ENCODE data around the gene DCAF10. TPM values are rescaled to one million over a fixed set of nuclear protein-coding genes. Genes with fewer than 3 reads are reported as not detected.
"Not testable (repeated sequence)": the region's sequence is repeated elsewhere in the genome, so short reads cannot be mapped to it uniquely, and the experiment has no call there.

Gene DCAF10
- polyA plus RNA-seq, 5 donors: 21.6 to 35.5 (median 32.5) TPM

DNA sequence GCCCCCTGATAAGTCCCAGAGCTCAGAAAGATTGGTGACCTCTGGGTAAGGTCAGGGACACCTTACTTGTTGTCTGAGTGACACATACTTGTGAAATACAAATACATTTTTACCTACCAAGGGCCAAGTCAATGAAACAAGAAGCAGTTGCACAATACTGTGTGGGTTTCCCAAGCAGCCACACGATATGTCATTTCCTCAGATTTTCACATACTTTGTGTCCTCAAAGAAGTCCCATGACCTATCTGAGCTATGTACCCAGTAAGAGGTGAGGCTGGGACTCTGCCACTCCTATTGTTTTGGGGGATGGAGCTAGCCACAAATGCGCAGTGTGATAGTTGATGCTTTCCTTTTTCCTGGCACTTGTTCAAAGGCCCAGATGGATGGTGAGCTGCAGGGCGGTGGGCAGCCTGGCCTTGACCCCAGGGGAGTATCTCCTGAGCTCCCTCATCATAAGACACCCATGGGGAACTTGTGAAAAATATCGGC lies 108.1 kb downstream of the DCAF10 start:
- DNase-seq: no peak

DNA sequence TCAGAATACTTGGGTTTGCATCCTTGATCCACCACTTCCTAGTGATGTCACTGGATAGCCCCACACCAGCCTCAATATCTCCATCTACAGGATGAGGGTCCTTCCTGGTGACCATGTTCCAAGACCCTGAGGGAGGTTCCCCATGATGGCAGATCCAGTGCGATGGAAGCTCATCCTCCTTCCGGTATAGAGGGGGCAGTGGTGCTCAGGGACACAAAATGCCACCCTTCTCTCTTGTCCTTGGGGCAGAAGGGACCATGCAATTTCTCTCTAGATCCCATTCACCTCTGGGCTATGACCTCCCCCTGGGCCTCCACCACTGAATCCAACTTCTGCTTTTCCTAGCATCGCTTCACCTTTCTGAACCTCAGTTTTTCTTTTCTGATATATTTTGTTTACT lies 108.7 kb downstream of the DCAF10 start:
- no peak for DNase-seq

DNA sequence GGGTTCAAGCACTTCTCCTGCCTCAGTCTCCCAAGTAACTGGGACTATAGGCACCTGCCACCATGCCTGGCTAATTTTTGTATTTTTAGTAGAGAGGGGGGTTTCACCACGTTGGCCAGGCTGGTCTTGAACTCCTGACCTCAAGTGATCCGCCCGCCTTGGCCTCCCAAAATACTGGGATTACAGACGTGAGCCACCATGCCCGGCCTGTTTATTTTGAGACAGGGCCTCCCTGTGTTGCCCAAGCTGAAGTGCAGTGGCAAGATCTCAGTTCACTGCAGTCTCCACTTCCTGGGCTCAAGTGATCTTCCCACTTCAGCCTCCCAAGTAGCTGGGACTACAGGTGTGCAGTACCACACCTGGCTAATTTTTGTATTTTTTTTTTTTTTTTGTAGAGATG lies 109.2 kb downstream of the DCAF10 start:
- DNase-seq: not testable (repeated sequence)

DNA sequence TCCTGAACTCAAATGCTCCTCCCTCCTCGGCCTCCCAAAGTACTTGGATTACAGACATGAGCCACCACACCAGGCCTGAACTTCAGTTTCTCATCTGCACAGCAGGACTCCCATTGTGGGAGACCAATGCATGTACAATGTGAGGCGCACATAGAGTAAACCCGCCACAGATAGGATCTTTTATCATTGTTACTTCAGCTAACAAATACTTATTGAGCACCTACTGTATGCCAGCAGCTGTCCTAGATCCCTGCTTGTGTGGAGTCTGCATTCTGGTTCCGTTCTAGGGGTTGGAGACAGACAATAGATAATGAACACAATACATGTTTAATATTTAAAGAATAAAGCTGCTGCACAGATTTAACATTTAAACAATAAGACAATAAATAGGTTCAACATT lies 109.7 kb downstream of the DCAF10 start:
- DNase-seq: no peak

DNA sequence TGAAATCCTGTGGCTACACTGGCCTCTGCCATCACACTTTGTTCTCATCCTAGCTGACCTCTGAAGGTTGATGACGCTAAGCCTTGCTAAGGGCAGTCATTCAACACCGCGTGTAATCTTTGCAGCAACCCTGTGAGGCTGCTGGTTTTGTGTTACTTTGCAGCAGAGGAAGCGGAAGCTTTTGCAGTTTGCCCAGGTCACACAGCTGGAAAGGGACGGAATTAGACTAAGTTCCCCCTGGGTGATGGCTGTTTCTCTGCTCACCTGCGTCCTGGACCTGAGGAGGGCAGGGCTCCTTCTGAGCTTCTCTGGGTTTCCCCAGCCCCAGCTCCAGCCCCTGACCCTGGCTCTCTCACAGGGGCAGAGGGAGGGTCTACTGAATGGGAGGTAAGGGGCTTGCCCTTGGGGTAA lies 110.7 kb downstream of the DCAF10 start:
- DNase-seq: no peak

DNA sequence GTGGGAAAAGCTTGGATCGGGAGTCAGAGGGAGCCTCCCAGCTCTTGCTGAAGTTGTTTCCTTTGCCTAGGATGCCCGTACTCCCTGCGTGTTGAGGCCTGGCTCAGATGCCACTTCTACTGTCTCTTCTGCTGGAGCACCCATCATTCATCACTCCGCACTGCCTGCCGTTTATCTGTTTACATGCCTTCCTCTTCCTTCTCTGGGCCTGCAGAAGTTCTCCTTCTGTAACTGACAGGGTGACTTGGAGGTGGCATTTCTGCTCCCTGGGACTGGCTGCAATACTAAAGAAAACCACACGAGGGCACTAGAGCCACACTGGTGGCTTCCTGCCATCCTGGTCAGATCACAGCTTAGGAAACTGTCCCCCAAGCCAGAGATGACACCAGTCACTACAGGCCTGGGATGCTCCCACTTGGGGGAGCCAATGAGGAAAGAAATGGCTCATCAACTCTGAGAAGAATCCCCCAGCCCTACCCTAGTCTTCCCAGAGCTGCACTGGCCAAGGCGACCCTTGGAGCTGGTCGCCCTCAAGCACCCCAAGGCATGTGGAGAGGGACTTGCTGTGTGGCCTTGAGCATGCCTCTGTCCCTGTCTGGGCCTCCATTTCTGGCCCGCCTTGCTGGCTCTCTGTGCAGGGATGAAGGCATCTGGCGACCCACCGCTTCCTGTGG lies 113.0 kb downstream of the DCAF10 start:
- DNase-seq: peak; percentile 75 to 85

DNA sequence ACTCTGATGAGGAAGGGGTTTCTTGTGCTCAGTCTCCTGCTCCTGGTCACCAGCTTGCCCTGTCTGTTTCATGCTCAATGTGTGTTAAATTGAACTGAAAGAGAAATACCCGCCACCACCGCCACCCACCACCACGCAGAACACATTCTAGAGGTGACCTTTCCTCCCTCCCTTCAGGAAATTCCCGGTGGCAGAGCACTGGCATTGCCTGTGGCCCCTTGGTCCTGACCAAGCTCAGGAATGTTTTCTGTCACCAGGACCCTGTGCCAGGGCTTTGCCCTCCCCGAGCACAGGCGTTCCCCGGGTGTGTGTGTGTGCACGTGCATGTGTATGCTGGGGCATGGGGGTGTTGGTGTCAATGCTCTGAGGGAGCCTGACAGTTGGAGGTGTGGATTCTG lies 113.6 kb downstream of the DCAF10 start:
- DNase-seq: no peak

DNA sequence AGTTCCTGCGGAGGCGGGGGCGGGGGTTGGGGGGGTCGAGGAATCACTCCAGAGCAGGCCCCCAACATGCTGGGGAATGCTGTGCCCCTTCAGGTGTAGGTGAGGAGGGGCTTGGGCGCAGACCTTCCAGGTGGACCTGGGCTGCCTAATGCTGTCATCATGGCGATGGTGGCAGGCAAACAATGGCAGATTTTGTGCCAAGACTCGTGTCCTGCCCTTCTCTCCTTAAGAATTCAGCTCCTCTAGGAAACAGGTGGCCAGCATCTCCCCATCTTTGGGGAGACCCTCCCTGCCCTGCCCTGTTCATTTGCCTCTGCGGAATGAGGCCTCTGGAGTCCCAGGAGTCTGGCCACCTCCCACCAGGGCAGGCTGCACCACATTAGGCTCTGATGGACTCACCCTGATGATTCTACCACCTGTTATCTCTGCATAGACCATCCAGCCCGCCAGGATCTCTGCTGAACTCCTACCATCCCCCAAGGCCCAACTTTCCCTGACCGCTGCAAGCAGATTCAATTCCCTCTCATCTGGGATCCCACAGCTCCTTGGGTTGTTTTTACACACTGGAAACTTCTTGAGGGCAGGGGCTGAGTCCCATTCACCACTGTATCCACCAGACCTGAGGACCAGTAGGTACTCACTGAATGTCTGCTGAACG lies 114.2 kb downstream of the DCAF10 start:
- no peak for DNase-seq

DNA sequence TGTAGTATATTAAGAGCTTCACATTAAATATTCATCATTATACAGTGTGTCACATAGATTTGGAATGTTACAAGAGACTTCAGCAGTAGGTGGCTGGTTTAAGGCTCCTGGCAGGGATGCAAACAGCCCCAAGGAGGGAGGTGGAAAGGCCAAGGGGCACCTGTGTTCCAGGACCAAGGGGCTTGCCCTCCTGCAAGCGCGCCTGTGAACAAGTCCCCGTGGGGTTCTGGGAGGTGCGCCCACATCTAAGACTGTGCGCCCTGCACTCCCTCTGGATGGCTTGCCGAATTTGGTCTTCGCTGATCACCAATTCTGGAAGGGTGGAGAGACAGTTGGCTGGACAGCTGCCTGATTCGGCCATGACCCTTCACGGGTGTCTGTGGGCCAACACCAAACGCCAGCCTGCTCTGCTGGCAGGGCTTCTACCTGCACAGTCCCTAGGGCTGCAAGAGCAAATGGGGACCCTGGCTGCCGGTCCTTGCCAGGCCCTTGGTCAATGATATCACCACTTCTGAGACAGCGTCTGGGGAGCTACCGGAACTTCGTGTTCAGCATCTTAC lies 115.4 kb downstream of the DCAF10 start:
- DNase-seq: no peak

DNA sequence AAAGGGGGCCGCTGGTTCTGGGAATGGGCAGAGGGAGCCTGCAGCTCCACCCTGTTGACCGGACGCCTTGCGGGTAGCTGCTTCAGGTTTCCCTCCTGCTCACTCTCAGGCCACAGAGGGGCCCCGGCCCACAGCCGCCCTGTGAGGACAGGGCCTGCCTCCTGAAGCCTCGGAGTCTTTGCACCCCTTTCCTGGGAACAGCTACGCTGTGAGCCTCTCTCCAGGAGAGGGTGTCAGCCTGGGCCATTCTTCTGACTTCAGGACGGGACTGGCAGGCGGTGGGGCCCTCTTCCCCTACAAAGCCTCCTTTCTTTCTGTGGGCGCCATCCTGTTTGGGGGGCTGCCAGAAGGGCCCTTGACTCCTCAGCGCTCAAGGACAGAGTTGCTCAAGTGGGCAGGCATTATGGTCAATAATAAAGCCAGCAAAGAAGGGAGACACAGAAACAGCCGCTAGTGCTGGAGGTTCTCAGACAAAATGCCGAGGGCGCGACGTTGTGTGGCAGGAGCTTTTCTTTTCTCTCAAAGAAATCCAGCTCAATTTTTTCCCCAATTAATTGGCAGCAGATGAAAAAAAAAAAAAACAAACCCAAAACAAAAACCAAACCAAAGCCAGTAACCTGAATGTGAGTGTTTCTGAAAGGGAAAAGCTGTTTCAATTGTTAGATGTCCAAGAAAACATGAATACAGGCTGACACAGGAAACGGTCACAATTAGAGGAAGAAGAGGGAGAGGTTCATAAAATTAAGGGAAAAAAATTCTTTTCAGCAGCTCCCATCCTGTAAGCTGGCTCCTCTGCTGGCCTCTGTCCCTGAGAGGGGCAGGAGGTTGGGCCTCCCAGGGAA lies 116.1 kb downstream of the DCAF10 start:
- peak; percentile 84 to 89 for DNase-seq

Other genes with a start within 250 kb of the DCAF10 start
- 10 to 100 TPM in 2 of 5 donors, 1 to 10 TPM in 3; 8.3 to 10.6 (median 10.0) TPM for gene FBXO10, start 224.4 kb upstream of the DCAF10 start, polyA plus RNA-seq (ENCODE audit: insufficient read depth in 1 of 5, insufficient read length in 5 of 5, low replicate concordance in 1 of 5)
- 100 to 1,000 TPM in 4 of 5 donors, 10 to 100 TPM in 1; 95.3 to 126 (median 111) TPM for gene TOMM5, start 208.2 kb upstream of the DCAF10 start, polyA plus RNA-seq (ENCODE audit: insufficient read depth in 1 of 5, insufficient read length in 5 of 5, low replicate concordance in 1 of 5)
- gene FRMPD1, start 149.8 kb upstream of the DCAF10 start, polyA plus RNA-seq (ENCODE audit: insufficient read depth in 1 of 5, insufficient read length in 5 of 5, low replicate concordance in 1 of 5): under 1 TPM; 0.05 to 0.74 (median 0.14) TPM
- 10 to 100 TPM; 20.2 to 27.2 (median 23.8) TPM for gene TRMT10B, start 47.0 kb upstream of the DCAF10 start, polyA plus RNA-seq (ENCODE audit: insufficient read depth in 1 of 5, insufficient read length in 5 of 5, low replicate concordance in 1 of 5)
- gene EXOSC3, start 15.7 kb upstream of the DCAF10 start, polyA plus RNA-seq (ENCODE audit: insufficient read depth in 1 of 5, insufficient read length in 5 of 5, low replicate concordance in 1 of 5): 10 to 100 TPM; 35.5 to 42.1 (median 40.3) TPM
- 10 to 100 TPM; 12.4 to 21.1 (median 16.8) TPM for gene SLC25A51, start 103.3 kb downstream of the DCAF10 start, polyA plus RNA-seq (ENCODE audit: insufficient read depth in 1 of 5, insufficient read length in 5 of 5, low replicate concordance in 1 of 5)

Measured in right lung (tissue), 5 donors.